Osteocyte (in vitro differentiated cells): ENCODE results near the gene ADCY2. TPM values are rescaled to one million over a fixed set of nuclear protein-coding genes. Genes with fewer than 3 reads are reported as not detected.
A peak's percentile ranks its signal among the peaks of the same experiment; 100 is the strongest.

Source experiments
- DNase-seq: peaks from one replicate; pipeline ENCODE4 v3.0.0; 2021; ENCODE audit warnings: mixed read lengths; ENCODE audit not compliant: unreplicated experiment; ENCODE audit errors: extremely low spot score
- H3K27ac Mint-ChIP-seq: one replicate; pipeline ENCODE4 v1.8.0; 2021; ENCODE audit warnings: mild to moderate bottlenecking, mixed read lengths; ENCODE audit not compliant: unreplicated experiment
- H3K27me3 Mint-ChIP-seq: one replicate; pipeline ENCODE4 v1.8.0; 2021; ENCODE audit warnings: mixed read lengths; ENCODE audit not compliant: unreplicated experiment
- H3K36me3 Mint-ChIP-seq: one replicate; pipeline ENCODE4 v1.8.0; 2021; ENCODE audit warnings: mixed read lengths; ENCODE audit not compliant: unreplicated experiment
- H3K4me1 Mint-ChIP-seq: one replicate; pipeline ENCODE4 v1.8.0; 2021; ENCODE audit warnings: mixed read lengths; ENCODE audit not compliant: unreplicated experiment
- H3K4me3 Mint-ChIP-seq: one replicate; pipeline ENCODE4 v1.8.0; 2021; ENCODE audit warnings: mild to moderate bottlenecking, moderate library complexity, mixed read lengths; ENCODE audit not compliant: unreplicated experiment
- H3K9me3 Mint-ChIP-seq: one replicate; pipeline ENCODE4 v1.8.0; 2021; ENCODE audit warnings: mixed read lengths; ENCODE audit not compliant: unreplicated experiment
- total RNA-seq: library from RNA; stranded (reverse); gene quantifications from 2 replicates; pipeline ENCODE4 v1.2.1, GENCODE V29; 2021
- TF ChIP-seq, protein P1 (sequence below): fragments of 200-600 bp; sonication (generic); IDR thresholded peaks from 2 replicates; pipeline ENCODE4 v1.5.0; 2021; ENCODE audit warnings: antibody characterized with exemption, mild to moderate bottlenecking, moderate library complexity

ADCY2 gene
- total RNA-seq, 1 donor from 2014 or later: not detected

DNA sequence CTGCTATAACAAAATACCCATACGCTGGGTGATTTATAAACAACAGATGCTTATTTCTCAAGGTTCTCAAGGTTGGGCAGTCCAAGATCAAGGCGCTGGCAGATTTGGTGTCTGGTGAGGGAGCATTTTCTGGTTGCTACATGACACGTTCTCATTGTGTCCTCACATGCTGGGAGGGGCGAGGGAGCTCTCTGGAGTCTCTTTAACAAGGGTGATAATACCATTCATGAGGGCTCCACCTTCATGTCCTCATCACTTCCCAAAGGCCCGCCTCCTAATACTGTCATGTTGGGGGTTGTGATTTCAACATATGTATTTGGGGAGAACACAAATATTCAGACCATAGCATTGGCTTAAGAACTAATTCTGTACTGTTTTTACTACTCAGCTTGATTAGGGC is 450.4 kb downstream of the ADCY2 start:
- DNase-seq: no peak
- Mint-ChIP-seq H3K36me3 (no peaks in the 10 kb centered on the region), H3K27me3 (peaks cover 56% of the 10 kb centered on the region), H3K9me3 (no peaks in the 10 kb centered on the region), H3K4me3 (no peak overlapping the region), H3K27ac (no peak overlapping the region), H3K4me1 (peaks cover 8% of the 10 kb centered on the region)
- TF ChIP-seq, protein P1, sequence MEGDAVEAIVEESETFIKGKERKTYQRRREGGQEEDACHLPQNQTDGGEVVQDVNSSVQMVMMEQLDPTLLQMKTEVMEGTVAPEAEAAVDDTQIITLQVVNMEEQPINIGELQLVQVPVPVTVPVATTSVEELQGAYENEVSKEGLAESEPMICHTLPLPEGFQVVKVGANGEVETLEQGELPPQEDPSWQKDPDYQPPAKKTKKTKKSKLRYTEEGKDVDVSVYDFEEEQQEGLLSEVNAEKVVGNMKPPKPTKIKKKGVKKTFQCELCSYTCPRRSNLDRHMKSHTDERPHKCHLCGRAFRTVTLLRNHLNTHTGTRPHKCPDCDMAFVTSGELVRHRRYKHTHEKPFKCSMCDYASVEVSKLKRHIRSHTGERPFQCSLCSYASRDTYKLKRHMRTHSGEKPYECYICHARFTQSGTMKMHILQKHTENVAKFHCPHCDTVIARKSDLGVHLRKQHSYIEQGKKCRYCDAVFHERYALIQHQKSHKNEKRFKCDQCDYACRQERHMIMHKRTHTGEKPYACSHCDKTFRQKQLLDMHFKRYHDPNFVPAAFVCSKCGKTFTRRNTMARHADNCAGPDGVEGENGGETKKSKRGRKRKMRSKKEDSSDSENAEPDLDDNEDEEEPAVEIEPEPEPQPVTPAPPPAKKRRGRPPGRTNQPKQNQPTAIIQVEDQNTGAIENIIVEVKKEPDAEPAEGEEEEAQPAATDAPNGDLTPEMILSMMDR: no peak

DNA sequence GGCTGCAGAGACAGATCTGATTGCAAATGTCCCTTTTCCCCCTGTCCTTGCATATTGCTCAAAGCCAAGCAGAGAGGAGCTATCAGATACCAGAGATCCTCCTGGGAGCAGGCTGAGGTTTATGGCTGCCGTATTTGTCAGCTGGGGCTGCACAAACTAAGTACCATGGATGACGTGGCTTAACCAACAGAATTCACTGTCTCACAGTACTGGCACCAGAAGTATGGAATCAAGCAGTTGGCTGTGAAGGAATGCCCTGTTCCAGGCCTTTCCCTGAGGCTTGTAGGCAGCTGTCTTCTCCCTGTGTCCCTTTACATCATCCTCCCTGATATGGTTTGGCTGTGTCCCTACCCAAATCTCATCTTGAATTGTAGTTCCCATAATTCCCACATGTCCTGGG is 452.4 kb downstream of the ADCY2 start:
- no peak for DNase-seq
- peaks cover 45% of the 10 kb centered on the region for H3K27me3 Mint-ChIP-seq
- peaks cover 13% of the 10 kb centered on the region for H3K4me1 Mint-ChIP-seq
- H3K9me3 Mint-ChIP-seq: no peaks in the 10 kb centered on the region
- no peak overlapping the region for H3K27ac Mint-ChIP-seq
- no peaks in the 10 kb centered on the region for H3K36me3 Mint-ChIP-seq
- no peak overlapping the region for H3K4me3 Mint-ChIP-seq
- TF ChIP-seq, protein P1: no peak

DNA sequence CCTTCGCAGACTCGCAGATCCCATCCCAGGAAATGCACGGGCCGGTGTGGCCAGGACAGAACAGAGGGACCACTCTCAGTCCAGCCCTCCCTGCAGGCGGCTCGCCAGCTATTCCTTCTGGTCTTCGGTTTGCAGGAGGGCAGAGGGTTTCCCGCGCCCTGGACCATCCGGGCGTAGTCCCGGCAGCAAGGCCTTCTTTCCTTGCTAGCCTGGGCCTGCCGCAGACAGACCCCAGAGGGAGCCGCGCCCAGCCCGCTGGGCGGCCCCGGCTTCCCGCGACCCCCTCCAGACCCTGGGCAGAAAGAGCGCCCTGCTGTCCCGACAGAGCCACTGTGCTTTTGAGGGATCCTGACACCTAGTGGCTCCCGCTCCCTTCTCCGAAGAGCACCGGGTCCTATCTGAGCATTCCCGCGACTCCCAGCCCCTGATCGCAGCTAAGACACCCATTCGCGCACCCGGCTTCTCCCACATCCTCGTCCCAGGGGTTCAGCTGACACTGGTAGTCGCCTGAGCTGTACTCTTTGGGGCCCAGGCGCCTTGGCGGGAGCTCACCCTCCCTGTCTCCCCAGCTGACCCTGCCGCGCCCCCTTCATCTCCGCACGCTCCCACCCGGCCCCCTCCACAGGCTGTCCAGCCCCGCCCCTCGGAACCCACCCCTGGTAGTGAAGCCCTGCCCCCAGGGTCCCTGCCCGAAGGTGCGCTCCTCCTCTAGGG is 453.9 kb downstream of the ADCY2 start:
- H3K27ac Mint-ChIP-seq: no peak overlapping the region
- no peaks in the 10 kb centered on the region for H3K9me3 Mint-ChIP-seq
- TF ChIP-seq, protein P1: peak; percentile 26
- H3K4me1 Mint-ChIP-seq: peaks cover 13% of the 10 kb centered on the region
- peak overlapping the region; percentile 72 for H3K4me3 Mint-ChIP-seq
- DNase-seq: no peak
- no peaks in the 10 kb centered on the region for H3K36me3 Mint-ChIP-seq
- peaks cover 32% of the 10 kb centered on the region for H3K27me3 Mint-ChIP-seq

DNA sequence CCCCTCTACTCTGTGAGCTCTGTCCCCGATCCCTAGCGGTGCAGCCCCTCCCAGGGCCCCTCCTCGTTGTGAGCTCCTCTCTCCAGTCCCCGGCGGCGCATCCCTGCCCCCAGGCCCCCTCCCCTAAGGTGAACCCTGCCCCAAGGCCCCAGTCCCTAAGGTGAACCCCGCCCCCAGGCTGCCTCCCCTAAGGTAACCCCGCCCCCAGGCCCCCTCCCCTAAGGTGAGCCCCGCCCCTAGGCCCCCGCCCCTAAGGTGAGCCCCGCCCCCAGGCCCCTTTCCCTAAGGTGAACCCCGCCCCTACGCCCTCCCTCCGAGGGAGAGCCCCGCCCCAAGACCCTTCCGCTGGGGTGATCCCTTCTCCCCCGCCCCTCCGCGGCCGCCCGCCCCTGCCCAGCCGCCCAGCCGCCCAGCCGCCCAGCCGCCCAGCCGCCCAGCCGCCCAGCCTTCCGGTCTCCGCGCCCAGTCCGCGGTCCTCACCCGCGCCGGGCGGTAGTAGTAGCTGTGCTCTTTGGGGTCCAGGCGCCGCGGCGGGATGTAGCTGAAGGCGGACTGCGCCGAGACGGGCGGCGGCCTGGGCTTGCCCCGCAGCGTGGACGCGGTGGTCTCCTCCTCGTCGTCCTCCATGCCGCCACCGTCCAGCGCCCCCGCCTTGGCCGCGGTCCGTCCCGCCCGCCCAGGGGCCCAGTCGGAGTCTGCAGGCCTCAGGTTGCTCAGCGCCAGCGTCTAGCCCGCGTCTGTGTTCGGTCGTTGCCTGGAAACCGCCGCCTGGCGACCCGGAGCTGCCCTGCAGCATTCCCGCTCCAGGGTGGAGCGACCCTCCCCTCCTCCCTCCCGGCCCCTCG is 454.7 kb downstream of the ADCY2 start, which contains the start of gene CFAP90:
TSS of gene CFAP90 (minus strand) at position 739 of the 845 bp plus-strand sequence. CDS start at position 627, 112 bp downstream.
- Mint-ChIP-seq H3K9me3 (no peaks in the 10 kb centered on the region), H3K27me3 (peaks cover 29% of the 10 kb centered on the region), H3K4me3 (peak within 1 kb of the TSS; percentile 75), H3K27ac (no peak within 1 kb of the TSS), H3K4me1 (peaks cover 13% of the 10 kb centered on the region), H3K36me3 (no peaks in the 10 kb centered on the region)
- TF ChIP-seq, protein P1: peak; percentile 52
- peak; percentile 89 for DNase-seq

DNA sequence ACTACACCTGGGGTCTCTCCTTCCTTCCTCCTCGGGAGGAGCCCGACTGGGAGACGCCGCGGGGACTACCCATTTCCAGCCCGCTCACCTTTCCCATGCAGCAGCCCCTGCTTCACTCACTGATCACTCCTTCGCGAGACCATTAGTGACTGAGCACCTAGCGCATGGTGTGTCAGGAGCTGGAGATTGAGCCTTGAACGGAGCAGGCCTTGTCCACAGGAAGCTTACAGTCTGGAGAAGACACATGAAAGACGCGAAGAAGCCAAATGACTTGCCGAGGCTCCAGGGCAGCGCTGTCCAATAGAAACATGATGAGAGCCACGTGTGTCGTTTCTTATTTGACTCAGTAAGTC is 455.3 kb downstream of the ADCY2 start:
- H3K9me3 Mint-ChIP-seq: no peaks in the 10 kb centered on the region
- peaks cover 13% of the 10 kb centered on the region for H3K4me1 Mint-ChIP-seq
- peak overlapping the region; percentile 75 for H3K4me3 Mint-ChIP-seq
- H3K27ac Mint-ChIP-seq: no peak overlapping the region
- no peaks in the 10 kb centered on the region for H3K36me3 Mint-ChIP-seq
- peaks cover 23% of the 10 kb centered on the region for H3K27me3 Mint-ChIP-seq
- TF ChIP-seq, protein P1: no peak
- DNase-seq: no peak
